ENCODE results near the gene KCNH1.
"Not testable (repeated sequence)": the region's sequence is repeated elsewhere in the genome, so short reads cannot be mapped to it uniquely, and the experiment has no call there.

The KCNH1 gene

GRCh38 chr1:211099393-211099792 is 34.6 kb downstream of the KCNH1 start:
- DNase-seq, result no peak

- DNase-seq, result no peak
Measured at GRCh38 chr1:211095381-211095780, 38.6 kb downstream of the KCNH1 start.

- DNase-seq, result no peak
Measured at GRCh38 chr1:211092955-211093354, 41.0 kb downstream of the KCNH1 start.

- DNase-seq, result no peak
Measured at GRCh38 chr1:211091867-211092266, 42.1 kb downstream of the KCNH1 start.

GRCh38 chr1:211089536-211089935 is 44.4 kb downstream of the KCNH1 start:
- DNase-seq, result no peak

- DNase-seq, result no peak
Measured at GRCh38 chr1:211088156-211088555, 45.8 kb downstream of the KCNH1 start.

GRCh38 chr1:211082824-211083223 is 51.1 kb downstream of the KCNH1 start:
- DNase-seq, result no peak

- DNase-seq, result not testable (repeated sequence)
Measured at GRCh38 chr1:211081447-211081846, 52.5 kb downstream of the KCNH1 start.

- DNase-seq, result no peak
Measured at GRCh38 chr1:211068976-211069375, 65.0 kb downstream of the KCNH1 start.

- DNase-seq, result no peak
Measured at GRCh38 chr1:211066781-211067384, 67.1 kb downstream of the KCNH1 start.

- DNase-seq, result not testable (repeated sequence)
Measured at GRCh38 chr1:211041838-211042237, 92.1 kb downstream of the KCNH1 start.

GRCh38 chr1:211037095-211037494 is 96.9 kb downstream of the KCNH1 start:
- no peak for DNase-seq

- DNase-seq, result no peak
Measured at GRCh38 chr1:211036381-211037060, 97.4 kb downstream of the KCNH1 start.

- no peak for DNase-seq
Measured at GRCh38 chr1:211035821-211036380, 98.0 kb downstream of the KCNH1 start.

- no peak for DNase-seq
Measured at GRCh38 chr1:211033921-211034525, 99.9 kb downstream of the KCNH1 start.

GRCh38 chr1:211024901-211025300 is 109.0 kb downstream of the KCNH1 start:
- DNase-seq, result no peak

GRCh38 chr1:211019266-211019665 is 114.7 kb downstream of the KCNH1 start:
- no peak for DNase-seq

GRCh38 chr1:211018690-211019089 is 115.3 kb downstream of the KCNH1 start:
- DNase-seq, result no peak

- no peak for DNase-seq
Measured at GRCh38 chr1:211017075-211017718, 116.8 kb downstream of the KCNH1 start.

GRCh38 chr1:211014275-211014674 is 119.7 kb downstream of the KCNH1 start:
- no peak for DNase-seq

GRCh38 chr1:211013346-211014240 is 120.4 kb downstream of the KCNH1 start:
- DNase-seq, result no peak

GRCh38 chr1:211011128-211011527 is 122.8 kb downstream of the KCNH1 start:
- not testable (repeated sequence) for DNase-seq

Measured in RPMI8226 (cell line).